OCI-M2 (cell line): ENCODE results near the gene HGFAC.
"Not testable (repeated sequence)": the region's sequence is repeated elsewhere in the genome, so short reads cannot be mapped to it uniquely, and the experiment has no call there.

Source experiments
- DNase-seq: peaks from one replicate; lab custom pipeline; 2025; ENCODE audit not compliant: unreplicated experiment; lab: John Stamatoyannopoulos, UW

Gene HGFAC

DNA sequence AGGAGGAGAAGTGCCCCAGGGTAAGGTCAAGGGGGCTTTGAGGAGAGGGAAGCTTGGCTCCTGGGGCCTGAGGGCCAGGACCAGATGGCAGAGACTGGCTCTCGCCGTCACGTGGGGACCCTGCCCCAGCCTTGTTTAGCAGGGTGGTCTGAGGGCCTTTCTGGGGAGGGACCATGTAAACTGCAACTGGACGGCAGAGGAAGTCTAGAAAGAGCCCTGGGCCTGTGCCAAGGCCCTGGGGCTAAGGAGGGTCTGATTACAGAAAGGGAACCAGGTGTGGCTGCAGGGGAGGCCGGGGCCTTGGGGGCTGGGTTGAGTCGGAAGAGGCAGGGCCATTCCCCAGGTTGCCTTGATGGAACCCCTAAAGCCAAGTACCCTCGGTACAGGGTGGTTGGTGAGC, 1.8 kb upstream of the HGFAC start:
- no peak for DNase-seq

DNA sequence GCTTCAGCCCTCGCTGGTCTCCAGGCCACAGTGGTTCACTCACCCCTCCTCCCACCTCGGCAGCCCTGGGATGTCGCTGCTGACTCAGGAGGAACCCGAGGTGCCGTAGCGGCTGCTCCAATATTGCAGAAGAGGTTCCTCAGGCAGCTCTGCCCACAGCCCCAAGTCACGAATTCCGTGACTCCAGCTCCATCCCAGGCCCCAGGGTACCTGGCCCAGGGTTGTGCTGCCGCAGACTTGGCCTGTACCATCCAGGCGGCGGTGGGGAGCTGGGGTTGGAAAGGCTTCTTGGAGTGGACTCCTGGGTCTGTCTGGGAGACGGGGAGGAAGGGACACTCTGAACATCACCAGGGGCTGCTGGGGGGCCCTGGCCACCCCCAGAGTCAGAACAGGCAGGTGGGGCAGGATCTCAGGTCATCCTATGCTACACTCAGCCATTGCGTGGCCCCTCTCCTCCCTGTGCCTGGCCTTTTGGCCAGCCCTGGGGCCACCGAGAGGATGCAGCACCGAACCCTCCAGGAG, 728 bp upstream of the HGFAC start:
- no peak for DNase-seq

DNA sequence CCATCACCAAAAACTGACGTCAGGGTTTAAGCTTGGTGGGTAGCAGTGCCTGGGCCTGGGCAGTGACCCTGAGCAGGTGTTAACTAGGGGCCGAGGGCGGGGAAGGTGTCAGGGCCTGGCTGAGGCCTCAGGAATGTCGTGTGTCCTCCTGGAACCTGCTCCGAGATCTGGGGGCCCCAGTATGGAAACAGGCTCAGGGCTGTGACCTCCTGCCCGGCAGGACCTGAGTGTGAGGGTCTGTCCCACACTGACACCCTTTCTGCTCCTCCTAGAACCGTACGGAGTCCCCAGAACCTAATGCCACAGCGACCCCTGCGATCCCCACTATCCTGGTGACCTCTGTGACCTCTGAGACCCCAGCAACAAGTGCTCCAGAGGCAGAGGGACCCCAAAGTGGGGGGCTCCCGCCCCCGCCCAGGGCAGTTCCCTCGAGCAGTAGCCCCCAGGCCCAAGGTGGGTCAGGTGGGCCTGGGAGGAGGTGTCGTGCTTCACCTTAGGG, 741 bp downstream of the HGFAC start:
- DNase-seq = no peak

DNA sequence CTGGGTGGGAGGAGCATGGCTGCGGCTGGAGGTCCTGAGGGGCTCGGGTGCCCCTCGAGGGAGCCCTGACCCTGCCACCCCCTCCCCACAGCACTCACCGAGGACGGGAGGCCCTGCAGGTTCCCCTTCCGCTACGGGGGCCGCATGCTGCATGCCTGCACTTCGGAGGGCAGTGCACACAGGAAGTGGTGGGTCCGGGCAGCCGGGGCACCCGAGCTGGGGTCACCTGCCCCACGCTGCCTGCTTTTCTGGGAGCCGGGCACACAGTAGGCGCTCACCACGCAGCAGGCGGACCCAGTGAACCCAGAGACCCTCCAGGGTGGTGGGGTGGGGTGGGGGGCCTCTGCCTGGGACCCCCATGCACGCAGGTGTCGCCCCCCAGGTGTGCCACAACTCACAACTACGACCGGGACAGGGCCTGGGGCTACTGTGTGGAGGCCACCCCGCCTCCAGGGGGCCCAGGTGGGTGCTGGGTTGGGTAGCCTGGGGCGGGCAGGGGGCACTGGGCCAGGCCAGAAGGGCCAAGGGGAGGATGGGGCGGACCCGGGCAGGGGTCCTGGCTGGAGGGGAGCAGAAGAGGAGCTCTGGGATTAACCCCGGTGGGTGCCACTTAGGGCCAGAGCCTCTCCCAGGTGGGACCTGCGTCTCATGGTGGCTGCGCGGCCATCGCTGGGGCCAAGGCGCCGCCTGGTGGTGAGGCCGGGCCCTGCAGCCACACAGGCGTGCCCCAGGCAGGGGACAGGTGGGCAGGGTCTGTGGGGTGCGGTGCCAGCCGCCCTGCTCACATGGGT, 1.4 kb downstream of the HGFAC start:
- no peak for DNase-seq

DNA sequence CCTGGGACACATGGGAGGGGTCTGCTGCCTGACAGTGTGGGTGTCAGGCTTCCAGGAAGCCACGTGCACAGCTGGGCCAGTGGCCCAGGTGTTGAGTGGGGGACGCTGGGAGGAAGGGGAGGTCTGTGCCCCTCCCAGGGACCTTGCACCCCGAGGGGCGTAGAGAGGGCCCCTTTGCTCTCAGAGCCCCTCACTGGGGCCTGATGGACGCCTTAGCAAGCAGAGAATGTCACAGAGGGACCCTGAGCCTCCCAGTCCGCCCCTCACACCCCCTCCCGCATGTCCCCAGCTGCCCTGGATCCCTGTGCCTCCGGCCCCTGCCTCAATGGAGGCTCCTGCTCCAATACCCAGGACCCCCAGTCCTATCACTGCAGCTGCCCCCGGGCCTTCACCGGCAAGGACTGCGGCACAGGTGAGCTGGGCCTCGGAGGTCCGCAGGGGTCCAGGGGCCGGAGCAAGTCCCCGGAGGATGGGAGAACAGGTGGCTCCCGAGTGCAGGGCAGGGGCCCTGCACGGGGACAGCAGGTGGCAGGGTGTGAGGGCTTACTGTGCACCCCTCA, 2.1 kb downstream of the HGFAC start:
- no peak for DNase-seq

DNA sequence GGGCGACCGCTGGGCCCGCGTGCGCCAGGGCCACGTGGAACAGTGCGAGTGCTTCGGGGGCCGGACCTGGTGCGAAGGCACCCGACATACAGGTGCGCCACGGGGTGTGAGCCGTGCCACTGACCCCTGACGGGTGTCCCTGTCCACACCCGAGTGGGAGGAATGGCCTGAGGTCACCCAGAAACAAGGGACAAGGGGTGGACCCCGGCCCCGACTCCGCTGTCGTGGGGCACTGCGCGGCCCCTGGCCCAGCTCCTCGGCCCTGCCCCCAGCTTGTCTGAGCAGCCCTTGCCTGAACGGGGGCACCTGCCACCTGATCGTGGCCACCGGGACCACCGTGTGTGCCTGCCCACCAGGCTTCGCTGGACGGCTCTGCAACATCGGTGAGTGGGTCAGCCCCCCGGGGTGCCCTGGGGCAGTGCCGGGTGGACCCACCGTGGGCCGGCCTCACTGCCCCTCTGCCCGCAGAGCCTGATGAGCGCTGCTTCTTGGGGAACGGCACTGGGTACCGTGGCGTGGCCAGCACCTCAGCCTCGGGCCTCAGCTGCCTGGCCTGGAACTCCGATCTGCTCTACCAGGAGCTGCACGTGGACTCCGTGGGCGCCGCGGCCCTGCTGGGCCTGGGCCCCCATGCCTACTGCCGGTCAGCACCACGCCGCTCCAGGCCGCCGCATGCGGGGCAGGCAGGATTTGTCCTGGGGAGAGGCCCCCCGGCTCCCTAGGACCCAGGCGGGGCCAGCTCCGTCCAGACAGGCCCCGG, 2.8 kb downstream of the HGFAC start:
- no peak for DNase-seq

DNA sequence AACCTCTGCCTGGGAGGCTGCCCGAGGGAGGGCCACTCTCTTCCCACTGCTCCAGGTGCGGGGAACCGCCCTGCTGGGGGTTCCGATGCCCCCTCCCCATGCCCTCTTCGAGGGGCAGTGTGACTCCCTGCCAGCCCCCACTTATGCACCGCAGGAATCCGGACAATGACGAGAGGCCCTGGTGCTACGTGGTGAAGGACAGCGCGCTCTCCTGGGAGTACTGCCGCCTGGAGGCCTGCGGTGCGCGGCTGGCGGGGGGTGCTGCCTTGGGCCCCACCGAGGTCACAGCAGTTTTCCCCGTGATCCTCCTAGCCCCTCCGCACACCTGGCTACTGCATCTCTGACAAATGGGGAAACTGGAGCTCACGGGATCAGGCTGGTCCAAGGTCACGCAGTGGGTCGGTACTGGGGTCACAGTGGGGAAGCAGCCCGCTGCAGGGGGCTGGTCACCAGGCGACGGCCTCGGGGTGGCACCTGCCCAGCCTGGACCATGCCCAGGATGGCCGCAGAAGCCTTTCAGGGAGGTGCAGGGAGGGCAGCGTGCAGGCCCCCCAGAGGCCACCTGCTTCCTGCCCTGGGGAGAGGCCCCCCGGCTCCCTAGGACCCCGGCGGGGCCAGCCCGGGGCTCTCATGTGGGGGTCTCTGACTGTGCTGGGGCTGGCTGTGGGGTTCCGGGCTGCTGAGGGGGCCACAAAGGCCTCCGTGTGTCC, 3.5 kb downstream of the HGFAC start:
- DNase-seq = no peak

DNA sequence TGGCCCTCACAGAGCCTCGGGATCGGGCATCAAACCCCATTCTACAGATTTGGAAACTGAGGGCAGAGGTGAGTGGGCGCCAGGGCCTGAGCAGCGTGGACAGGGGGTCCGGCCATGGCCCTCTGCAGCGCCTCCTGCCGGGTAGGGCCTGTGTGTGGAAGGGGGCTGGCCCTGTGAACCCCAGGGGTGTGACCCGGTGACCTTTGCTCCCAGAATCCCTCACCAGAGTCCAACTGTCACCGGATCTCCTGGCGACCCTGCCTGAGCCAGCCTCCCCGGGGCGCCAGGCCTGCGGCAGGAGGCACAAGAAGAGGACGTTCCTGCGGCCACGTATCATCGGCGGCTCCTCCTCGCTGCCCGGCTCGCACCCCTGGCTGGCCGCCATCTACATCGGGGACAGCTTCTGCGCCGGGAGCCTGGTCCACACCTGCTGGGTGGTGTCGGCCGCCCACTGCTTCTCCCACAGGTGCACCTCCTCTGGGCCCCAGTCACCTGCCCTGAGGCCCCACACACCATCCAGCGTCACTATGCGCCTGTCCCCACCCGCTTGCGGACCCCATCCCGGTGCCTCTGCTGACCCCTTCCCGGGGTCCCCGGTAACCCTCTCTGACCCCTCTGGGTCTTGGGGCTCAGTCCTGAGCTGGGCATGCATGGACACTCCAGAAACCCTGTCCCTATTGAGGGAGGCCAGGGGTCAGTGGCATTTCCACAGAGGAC, 4.2 kb downstream of the HGFAC start:
- no peak for DNase-seq

DNA sequence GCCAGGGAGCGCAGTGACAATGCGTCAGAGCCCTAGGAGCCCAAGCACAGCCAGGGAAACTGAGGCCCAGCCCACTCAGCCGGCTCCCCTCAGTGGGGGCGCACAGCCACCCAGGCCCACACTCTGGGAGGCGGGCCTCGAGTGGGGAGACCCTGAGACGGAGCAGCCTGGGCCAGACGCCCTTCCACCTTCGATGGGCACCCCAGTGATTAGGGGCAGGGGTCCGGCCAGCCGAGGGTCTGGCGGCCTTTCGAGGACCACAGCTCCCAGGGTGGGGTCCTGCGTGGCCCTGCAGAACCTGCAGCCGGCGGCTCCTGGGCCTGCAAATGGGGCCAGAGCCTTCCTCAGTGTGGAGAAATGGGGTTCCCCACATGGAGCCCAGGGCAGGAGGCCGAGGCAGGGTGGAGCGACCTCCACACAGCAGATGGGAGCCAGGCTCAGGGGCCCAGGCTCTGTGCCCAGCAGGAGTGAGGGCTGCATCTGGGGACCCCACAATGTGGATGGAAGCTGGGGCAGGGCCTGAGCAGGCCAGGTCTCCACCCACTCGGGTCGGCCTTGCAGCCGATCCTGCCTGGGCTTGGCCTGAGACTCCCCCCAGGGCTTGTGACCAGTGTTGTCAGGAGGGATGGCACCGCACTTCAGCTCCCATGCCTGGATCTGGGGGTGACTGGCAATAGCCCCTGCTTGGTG, 5.0 kb downstream of the HGFAC start:
- DNase-seq = no peak

DNA sequence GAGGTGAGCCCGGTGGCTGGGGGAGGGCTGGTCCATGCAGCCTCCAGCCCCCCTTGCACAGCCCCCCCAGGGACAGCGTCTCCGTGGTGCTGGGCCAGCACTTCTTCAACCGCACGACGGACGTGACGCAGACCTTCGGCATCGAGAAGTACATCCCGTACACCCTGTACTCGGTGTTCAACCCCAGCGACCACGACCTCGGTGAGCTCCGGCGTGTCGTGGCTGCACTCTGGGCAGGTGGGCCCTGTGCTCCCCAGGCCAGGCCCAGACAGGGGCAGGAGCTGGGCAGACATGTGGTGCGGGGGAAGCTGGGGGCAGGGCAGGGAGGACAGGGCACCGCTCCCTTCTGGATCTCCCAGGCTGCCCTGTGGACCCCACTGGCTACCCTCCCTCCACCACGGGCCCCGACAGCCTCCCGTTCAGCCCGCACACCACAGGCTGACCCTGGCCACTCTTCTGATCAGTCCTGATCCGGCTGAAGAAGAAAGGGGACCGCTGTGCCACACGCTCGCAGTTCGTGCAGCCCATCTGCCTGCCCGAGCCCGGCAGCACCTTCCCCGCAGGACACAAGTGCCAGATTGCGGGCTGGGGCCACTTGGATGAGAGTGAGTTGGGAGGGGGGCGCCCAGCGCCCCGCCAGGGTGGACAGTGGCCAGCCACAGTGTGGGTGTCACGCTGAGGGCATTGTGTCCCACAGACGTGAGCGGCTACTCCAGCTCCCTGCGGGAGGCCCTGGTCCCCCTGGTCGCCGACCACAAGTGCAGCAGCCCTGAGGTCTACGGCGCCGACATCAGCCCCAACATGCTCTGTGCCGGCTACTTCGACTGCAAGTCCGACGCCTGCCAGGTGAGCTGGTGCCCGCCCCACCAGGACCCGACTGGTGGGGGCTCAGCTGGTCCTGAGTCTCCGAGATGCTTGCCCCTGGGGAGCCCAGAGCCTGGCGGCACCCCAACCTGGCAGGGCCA, 5.9 kb downstream of the HGFAC start:
- no peak for DNase-seq

DNA sequence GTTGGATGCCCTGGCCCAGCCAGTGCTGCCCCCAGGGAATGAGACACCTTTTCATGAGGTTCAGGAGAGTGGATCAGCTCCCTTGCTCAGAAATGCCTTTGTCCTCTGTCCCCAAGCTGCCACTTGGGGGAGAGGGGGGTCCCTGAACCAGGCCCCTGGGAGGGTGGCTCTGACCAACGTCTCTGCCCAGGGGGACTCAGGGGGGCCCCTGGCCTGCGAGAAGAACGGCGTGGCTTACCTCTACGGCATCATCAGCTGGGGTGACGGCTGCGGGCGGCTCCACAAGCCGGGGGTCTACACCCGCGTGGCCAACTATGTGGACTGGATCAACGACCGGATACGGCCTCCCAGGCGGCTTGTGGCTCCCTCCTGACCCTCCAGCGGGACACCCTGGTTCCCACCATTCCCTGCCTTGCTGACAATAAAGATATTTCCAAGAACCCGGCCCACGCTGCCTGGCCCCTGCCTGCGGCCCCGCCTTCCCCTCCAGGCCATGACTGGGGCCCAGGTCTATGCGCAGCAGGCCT, 7.3 kb downstream of the HGFAC start:
- DNase-seq = no peak

DNA sequence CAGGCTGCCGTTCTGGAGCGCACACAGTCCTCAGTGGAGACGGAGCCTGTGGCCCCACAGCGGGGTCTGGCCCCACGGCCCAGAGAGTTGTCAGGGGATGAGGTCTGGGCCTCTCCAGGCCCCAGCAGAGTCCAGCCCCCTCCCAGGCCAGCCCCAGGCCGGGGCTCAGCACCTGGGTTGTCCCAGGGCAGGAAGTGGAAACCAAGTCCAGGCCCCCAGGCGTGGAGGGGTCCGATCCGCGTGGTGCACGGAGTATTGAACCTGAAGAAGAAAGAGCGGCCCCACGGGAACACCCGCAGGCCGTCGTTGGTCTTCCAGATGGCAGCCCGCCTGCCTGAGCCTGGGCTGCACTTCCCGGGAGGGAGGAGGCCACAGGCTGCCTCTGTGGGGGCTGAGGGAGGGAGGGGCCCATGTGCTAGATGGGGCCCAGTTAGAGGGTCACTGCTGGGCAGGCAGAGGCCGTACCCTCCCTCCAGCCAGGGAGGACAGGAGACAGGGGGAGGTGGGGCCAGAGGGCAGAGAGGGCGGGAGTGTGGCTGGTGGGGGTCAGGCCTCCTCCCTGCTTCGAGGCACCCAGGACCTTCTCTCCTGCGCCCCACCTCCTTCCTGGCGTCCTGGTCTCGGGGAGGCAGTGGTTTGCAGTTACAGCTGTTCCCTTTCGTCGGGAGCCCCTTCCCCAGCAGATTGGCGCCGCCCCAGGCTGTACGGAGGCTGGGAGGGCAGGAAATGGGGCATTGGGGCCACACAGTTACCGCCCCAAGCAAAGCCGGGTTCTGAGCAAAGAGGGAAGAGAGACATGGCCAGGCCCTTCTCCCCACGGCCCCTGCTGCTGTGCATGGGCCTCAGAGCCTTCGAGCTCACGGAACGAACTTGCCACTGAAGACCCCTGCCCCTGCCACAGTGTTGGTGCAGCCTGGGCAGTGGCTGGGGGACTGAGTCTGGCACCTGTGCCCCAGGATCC, 8.1 kb downstream of the HGFAC start:
- no peak for DNase-seq

DNA sequence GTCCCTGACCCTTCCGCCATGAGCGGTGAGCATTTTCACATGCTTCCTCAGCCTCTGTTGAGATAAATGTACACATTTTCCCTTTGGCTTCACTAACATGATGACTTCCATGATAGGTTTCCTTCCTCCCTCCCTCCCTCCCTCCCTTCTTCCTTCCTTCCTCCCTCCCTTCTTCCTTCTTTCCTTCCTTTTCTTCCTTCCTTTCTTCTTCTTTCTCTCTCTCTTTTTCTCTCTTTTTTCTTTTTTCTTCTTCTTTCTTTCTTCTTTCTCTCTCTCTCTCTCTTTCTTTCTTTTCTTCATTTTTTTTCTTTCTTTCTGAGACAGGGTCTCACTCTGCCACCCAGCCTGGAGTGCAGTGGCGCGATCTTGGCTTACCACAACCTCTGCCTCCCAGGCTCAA, 8.9 kb downstream of the HGFAC start:
- no peak for DNase-seq

DNA sequence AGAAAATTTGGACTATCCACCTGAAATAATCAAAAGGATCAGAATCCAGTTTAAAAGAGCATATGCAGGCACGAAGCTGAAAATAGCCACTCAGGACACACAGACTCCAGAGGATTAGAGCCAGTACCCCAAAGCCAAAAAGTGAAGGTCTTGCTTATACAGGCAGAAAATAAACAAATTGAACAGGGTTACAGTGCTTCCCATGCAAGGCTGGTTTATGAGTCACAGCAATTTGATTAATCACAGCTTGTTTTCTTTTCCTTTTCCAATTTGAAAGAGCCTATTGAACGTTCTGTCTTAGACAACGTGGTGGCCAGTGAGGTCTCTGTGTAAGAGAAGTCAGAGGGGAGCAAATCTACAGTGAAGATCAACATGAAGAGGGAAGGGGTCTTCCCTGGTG, 10.2 kb downstream of the HGFAC start:
- no peak for DNase-seq

DNA sequence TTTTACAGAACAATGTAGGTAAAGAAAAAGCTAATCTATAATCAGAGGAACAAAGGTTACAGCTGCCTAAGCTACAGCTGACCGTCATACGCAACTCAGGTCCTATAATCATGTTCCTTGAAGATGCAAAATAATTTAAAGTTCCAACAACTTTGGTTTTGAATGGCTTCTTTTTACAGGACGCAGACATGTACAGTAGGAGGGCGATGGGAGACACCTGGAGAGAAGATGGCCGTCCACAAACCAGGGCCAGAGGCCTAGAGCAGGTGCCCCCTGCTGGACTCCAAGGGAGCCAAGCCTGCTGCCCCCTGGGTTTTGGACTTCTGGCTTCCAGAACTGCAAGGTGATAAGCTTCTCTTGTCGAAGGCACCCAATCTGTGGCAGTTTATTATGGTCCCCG, 10.6 kb downstream of the HGFAC start:
- no peak for DNase-seq

DNA sequence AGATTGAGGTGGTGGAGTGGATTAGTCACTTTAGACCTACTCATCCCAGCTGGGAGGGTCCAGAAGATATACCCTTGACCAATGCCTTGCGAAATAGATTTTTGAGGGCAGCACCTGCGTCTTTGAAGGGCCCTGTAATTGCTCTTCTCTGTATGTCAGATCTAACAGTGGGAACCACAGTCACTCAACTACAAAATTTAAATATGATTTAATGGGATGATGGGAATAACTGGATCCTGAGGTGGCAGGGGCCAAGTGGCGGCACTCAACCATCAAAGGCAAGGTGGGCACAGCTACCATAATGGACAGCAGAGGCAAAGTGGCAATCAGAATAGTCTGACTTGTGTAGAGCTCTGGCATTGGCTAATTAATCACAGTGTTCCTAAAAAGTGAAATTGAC, 13.8 kb downstream of the HGFAC start:
- not testable (repeated sequence) for DNase-seq

DNA sequence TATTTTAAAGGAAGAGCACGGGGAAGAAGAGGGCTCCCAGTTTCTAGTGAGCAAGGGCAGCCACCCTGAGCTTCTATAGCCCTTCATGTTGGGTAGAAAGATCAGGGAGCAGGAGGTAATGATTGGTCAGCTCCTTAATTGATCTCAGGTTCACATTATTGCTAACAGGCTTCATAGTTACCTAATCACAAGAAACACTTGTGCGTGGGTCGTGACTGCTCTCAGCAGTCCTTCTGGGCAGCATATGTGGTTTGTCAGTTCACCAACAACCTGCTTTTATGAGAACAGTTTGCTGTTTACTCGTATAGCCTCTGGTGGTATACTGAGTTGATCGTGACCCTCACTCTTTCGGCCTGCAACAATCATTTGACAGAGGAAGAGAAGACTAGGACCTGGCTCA, 16.6 kb downstream of the HGFAC start:
- DNase-seq = no peak
